HG03565 (cell line): ENCODE data around the gene PNMA6E.
"Not testable (repeated sequence)": the region's sequence is repeated elsewhere in the genome, so short reads cannot be mapped to it uniquely, and the experiment has no call there.

ENCODE experiments used
- ATAC-seq: cut with Tn5 transposase; IDR thresholded peaks from one replicate; pipeline ENCODE4 v1.9.1; 2021; ENCODE audit warnings: mild to moderate bottlenecking, moderate library complexity; ENCODE audit not compliant: unreplicated experiment

Gene PNMA6E

DNA sequence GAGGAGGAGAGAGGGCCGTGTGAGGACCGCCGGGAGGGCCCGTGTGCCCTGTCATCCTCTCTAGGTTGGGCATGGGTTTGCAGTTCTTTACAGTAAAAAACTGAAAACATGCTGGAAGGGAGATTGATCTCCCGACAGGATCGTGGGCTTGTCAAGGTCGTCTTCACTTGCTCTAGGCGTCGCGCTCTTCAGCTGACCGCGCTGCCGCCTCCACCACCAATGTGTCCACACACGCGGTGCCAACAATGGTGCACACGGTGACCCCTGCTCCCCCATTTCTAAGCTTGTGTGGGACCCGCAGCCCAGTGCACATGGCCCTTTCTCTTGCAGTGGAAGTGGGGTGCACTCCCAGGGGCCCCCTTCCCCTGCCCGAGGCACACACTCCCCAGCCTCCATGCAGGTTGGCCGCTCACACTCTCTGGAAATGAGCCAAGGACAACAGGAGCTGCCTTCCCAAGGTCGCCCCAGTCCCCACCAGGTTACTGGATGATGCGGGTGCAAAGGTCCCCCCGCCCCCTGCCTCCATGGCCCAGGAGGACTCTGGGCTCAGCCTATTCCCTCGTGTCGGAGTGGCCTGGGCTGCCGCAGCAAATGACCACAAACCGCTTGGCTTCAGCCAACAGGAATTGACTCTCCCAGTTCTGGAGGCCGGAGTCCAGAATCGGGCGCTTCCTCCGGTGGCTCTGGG is 8.4 kb upstream of the PNMA6E start:
- no peak for ATAC-seq

- no peak for ATAC-seq
These were observed 7.8 kb upstream of the PNMA6E start for GRCh38 chrX:153408871-153409351.

DNA sequence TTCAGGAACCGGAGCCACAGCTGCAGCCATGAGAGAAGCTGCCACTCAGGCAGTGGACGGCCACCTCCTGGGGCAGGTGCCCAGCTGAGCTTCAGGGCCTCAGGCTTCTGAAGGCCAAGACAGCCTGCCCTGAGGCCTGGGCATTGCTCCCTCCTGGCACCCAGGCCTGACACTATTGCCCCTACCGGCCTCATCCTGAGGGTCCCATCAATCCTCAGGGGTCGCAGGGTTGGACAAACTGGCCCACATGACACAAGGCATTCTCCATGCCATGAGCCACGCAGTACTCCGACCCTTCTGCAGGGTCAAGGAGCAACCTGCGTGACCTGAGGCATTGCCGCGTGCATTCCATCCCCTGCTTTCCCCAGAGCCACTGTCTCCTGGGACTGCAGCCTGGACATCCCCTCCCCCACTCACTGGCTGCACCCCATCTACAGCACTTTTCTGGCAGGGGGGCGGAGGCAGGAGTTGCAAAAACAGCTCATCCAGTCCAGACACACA is 7.1 kb upstream of the PNMA6E start:
- no peak for ATAC-seq

DNA sequence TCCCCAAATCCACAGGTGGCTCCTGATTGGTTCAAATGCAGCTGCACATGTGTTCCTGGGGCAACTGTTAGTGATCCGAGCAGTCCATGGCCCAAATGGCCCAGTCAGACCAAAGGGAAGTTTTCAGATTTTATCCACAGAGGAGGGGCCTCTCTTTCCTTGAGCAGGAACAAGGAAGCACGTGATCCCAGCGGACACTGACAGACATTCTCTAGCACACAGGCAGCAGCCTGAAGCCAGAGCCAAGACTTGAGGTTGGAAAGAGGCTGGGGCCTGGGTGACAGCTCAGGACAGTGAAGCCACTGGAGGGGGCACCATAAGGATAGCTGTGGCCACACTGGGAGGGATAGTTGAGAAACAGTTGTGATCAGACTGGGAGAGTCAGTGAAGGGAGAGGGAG is 6.6 kb upstream of the PNMA6E start:
- ATAC-seq = no peak

DNA sequence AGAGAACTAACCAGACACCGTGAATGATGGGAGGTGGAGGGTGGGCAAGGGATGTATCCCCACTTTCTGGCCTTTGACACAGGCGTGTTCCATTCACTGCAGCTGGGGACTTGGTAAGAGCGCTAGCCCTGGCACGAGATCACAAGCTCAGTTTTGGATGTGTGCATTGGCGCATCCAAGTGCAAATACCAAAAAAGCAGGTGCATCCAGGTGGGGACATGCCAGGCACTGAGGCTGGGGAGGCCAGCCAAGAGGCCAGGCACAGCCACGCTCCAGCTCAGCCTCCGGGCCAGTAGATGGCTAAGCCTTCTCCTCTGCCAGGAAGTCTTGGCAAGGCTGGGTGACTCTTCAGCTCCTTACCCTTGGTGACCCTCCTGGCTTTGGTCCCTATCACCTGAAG is 5.8 kb upstream of the PNMA6E start:
- no peak for ATAC-seq

GRCh38 chrX:153406011-153406410 is 4.9 kb upstream of the PNMA6E start:
- no peak for ATAC-seq

GRCh38 chrX:153405426-153405825 is 4.3 kb upstream of the PNMA6E start:
- no peak for ATAC-seq

DNA sequence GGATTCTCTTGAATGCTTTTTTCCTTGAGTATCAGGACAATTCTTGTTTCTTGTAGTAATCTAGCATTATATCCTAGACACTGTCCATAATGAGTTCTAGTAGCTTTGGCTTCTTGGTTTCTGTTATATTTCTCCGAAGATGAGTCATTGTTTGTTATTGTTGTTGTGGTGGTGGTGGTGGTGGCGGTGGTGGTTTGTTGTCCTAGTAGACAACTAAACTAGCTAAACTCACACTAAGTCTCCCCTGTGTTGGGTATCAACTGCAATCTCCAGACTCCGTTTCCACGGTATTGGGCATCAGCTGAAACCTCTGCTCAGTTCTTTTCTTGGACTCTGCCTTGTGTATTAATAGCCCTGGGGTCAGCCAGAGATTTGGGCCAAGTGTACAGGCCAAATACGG is 3.2 kb upstream of the PNMA6E start:
- not testable (repeated sequence) for ATAC-seq

DNA sequence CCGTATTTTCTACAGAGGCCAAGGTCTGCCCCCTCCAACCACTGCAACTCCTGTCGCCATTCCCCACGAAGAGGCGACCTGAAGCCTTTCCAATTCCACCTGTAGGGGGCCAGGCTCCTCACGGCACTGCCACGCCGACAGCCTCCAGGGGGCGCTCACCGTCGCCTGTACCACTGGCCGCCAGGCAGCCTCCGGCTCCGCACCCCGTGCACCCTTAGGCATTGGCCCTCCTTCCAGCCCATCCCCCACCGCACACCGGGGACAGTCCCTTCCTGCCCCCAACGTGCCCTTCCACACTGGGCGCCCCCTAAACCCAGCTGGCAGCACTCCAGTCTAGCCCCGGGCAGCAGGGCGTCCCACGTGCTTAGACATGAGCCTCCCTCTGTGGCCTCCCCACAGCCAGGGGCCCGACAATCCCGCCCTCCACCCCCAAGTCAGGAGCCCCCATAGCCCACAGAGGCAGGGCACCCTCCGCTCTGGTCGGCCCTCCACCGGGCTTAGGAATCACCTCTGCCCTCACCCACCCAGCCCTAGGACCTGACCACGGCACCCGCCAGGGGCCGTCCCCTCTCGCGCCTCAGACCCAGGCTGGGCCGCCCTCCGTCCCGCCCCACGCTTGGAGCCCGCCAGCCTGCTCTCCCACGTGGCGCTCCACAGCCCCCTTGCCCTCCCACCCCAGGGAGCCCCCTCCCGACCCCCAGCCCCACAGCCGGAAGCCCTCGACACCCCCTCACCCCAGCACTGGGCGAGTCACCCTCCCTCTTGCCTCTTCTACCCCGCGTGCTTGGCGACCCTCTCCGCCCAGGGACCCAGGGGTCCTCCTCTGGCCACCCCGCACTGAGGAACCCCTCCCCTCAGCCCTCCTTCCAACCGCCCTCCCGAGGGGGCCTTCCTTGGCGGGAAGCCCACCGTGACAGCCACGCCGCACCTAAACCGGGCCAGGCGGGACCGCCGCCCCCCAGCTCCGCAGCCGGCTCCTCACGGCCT is 711 bp downstream of the PNMA6E start:
- no peak for ATAC-seq

- no peak for ATAC-seq
These were observed 2.7 kb downstream of the PNMA6E start for GRCh38 chrX:153398275-153398960.

DNA sequence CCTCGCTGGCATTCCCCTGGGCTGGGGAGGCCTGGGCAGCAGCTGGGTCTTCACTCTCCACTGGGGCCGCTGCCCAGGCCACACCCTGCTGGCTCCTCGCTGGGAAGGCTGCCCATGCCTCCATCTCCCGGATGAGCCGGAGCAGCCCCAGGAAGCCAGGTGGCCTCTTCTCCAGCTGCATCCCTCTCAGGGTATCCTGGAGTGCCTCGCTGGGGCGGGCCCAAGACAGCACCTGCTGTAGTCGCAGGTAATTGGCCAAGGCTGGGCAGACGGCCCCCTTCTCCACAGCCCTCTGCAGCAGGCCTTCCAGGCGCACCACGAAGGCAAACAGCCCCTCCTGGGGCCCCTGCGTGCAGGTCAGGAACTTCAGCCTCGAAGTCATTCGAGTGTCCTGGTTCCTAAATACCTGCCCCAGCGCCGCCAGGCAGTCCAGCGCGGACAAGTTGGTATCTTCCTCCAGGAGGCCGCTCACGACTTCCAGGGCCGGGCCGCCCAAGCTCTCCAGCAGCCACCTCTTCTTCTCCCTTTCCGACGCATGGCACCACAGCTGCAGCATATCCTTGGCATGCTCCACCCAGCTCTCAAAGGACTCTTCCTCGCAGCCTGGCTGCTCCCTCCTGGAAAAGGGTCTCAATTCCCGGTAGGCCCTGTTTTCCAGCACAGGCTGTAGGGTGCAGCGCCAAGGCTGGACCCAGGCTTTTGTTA is 3.7 kb downstream of the PNMA6E start:
- ATAC-seq = no peak

DNA sequence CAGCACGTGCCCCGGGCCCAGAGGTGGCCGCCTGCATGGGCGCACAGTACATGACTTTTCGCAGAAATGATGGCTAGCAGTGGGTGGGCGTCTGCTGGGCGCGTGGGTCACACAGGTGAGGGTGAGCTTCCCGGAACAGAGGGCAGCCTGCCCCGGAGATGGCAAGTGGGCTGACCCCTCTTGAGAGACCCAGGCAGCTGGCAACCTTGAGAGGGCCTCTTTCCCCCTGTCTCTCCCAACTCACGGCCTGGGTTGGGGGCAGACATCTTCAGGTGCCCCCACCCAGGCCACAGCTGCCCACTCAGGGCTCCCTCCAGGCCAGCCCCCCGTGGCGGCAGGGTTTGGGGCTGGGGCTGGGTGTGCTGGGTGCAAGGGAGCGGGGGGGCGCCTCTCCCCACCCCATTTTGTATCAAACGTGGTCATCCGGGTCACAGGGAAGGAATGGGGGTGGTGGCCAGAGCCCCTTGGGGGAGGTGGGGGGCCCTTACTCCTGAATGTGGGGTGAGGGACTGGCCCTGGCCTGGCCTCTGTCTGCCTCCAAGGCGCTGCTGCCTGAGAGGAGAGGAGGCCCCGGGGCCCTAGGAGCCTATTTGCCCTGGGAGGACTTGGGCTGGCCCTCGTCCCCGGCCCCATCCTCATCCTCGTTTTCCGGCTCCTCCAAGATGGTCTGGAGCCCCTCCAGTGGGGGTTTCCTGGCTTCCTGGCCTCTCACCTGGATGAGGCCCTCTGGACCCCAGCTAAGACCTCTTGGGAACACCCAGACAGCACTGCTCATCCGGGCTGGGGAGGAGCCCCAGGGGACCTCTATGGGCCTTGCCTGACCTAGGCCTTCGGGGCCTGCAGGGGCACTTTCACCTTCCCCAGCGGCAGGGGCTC is 4.6 kb downstream of the PNMA6E start:
- no peak for ATAC-seq

DNA sequence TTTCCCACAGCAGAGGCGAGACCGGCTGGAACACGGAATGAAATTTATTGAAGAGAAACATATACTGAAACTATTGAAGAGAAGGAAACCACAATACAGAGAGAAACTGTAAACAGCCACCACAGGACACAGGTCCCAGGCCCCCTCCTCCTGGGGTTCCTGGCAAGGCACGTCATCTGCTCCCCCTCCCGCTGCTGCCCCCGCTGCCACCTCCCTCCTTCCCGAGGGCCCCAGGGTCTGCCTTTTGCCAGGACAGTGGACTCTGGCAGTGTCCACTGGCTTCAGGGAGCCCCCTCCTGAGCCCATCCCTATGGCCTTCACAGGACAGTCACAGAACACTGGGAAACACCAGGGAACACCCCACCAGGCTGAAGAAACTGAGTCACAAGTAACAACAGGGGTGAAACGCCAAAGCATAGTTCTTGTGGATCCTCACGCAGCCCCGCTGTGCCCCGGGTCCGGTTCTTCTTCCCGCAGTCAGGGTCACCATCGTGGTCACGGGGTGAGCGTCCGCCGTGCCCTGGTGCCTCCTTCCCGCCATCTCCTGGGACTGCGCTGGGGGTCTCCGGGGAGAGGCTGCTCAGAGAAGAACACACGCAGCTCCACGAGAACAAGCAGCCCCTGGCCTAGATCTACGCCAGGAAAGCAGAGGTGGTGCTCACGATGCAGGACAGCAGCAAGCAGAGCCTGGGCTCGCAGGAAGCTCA is 5.4 kb downstream of the PNMA6E start:
- no peak for ATAC-seq

DNA sequence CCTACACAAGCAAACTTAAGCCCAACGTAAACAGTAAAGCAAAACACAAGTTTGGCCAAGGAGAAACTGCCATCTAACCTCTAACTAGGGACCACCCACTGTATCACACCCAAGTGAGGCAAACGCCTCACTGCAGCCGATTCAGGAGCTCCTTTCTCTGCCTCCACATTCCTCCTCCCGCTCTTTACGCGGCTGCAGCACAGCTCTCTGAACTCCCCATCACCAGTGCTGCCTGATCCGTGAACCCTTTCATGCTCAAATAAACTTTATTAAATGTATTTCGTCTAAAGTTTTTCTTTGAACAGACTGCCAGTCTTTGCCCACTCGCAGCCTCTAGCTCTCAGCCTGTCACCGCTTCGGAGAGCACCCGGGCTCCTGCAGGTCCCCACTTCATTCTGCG is 6.5 kb downstream of the PNMA6E start:
- no peak for ATAC-seq

DNA sequence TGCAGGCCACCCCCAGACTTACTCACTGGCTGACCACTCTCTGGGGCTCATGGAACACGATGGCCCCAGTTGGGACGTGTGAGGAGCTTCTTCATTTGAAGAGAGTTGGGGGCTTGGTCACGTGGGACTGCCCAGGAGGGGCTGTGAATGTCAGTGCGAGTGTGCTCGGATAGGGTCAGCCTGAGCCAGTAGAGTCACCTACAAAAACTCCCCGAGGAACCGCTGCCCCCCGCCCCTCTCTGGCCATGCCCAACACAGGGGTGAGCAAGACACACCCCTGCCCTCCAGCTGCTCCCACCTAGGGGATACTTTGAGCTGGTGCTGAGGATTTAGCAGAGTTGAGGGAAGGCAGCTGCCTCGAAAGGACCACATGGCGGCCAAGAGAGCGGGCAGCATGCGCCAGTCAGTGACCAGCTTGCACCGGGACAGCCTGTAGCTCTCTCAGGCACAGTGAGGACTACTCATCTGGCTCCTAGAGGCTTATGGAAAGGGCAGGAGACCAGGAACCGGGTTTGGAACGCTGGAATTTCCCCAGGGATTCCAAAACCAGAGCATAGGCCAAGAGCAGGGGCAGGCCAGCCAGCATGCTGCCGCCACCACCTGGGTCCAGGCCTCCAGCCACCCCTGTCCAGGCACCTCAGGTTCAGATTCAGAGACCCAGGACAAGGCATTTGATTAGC is 8.4 kb downstream of the PNMA6E start:
- no peak for ATAC-seq

GRCh38 chrX:153389460-153389768 is 11.7 kb downstream of the PNMA6E start:
- ATAC-seq = not testable (repeated sequence)

GRCh38 chrX:153388722-153389459 is 12.3 kb downstream of the PNMA6E start:
- ATAC-seq = no peak
